Stimulated activated CD4-positive, alpha-beta T cell treated with anti-CD3 and anti-CD28 coated beads, Interleukin-12 subunit alpha, Interleukin-12 subunit beta, amount 100 ng/mL, for 4 hours (primary cell): ENCODE results near the gene SRI.
"Not testable (repeated sequence)": the region's sequence is repeated elsewhere in the genome, so short reads cannot be mapped to it uniquely, and the experiment has no call there.

ENCODE experiments used
- DNase-seq: peaks from one replicate; pipeline ENCODE4 v3.0.0-alpha.2; 2020

SRI gene, protein sequence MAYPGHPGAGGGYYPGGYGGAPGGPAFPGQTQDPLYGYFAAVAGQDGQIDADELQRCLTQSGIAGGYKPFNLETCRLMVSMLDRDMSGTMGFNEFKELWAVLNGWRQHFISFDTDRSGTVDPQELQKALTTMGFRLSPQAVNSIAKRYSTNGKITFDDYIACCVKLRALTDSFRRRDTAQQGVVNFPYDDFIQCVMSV

DNA sequence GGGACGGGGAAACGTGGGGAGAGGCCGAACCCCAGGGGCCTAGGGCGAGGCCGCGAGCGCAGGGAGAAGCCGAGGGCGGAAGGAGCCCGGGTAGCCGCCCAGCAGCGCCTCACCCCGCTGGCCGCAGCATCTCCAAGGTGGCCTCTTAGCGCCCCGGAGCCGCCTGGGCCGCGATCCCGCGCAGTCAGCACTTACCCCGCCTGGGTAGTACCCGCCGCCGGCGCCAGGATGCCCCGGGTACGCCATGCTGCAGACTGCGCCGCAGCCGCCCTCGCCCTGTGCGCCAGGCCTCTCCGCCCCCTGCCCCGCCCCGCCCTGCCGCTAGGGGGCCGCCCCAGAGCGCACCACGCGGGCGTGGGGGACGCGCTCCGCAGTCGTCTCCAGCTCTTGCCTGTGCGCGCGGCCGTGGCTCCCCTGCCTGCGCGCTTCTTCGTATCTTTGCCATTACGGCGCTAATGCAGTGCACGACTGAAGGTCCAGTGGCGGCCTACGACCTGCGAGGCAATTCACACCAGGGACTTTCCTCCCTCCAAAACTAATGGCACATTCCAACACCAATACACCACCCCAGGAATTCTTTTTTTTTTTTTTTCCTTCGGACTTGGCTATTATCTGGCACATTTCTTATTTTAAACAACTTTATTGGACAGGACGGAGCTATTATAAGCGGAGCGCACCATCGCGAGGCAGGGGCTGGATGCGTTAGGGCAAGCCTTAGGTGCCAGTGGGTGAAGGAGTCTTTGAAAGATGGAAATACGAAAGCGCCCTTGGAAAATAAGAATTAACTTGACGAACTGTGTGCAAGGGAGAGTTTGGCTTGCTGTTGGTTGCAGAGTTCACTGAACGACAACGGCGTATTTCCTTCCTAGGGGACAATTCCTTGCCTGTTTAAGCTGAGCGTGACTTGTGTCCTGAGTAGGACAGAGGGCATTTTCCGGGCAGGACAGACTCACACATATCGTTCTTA lies at the start of gene SRI:
SRI (minus strand) TSS at position 258 of the 967 bp plus-strand sequence; CDS start at position 246, 12 bp downstream.
- peak; percentile 90 for DNase-seq

DNA sequence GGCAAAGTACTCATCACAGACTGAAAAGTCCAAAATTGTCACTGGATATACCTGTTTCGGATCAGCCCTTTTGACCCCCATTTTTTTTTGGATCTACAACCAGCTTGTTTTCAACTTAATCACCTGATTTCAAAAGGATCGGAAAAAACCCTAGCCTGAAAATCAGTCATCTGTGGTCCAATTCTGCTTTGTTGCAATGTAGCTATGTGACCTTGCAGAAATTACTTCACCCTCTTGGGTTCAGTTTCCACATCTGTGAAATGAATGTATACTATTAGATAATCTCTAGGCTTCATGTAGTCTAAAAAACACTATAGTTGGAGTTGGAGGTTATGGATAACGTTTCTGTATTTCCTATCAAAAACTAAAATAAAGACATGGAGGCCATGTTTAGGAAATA lies 49.7 kb upstream of the SRI start:
- no peak for DNase-seq

DNA sequence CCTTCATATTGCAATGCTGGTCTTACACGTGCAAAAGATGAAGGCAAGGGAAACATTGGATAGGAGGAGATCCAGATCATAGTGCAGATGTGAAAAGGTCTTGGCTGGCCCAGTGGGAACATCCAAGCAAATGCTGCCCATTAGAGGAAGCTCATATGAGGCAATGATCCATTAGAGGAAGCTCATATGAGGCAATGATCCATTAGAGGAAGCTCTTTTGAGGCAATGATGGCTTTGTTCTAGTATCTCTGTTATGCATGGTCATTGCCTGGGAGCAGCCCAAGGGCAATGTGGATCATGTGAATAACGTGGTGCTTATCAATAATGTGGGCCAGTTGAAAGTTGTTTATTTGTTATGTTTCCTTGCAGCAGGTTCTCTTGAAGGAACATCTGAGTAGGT lies 49.0 kb upstream of the SRI start:
- DNase-seq = no peak

DNA sequence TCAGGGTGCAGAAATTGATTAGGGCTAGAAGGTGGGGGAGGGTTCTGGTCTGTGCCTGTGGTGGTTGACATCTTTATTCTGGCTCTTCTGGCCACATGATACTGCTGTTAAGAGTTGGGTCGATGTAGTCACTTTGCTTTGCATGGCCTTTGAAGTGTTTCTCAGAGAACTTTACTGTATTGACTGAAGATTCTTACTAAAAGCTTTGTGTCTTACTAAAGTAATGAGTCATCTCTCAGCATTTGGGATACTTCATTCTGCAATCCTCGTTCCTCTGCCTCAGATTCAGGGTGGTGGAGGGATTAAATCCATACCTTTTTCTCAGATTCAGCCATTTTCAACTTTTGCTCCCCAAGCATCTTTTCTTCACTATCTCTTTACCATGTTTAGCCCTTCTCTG lies 48.2 kb upstream of the SRI start:
- DNase-seq = no peak

DNA sequence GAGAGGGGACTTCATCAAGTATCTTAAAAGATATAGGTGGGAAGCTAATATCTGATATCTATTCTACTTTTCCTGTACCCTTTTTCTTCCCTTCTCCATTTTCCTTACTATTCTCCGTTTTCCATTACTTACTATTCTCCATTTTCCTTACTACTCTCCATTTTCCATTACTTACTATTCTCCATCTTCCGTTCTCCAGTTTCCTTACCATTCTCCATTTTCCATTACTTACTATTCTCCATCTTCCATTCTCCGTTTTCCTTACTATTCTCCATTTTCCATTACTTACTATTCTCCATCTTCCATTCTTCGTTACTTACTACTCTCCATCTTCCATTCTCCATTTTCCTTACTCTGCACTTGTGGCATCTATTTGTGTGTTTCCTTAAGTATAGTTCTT lies 47.6 kb upstream of the SRI start:
- no peak for DNase-seq

DNA sequence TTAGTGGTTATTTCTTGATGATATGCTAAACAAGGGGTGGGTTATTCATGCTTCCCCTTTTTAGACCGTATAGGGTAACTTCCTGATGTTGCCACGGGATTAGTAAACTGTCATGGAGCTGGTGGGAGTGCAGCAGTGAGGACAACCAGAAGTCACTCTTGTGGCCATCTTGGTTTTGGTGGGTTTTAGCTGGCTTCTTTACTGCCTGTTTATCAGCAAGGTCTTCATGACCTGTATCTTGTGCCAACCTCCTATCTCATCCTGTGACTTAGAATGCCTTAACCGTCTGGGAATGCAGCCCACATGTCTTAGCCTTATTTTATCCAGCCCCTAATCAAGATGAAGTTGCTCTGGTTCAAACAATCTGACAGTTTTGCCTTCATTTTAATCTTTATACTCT lies 45.1 kb upstream of the SRI start:
- not testable (repeated sequence) for DNase-seq

DNA sequence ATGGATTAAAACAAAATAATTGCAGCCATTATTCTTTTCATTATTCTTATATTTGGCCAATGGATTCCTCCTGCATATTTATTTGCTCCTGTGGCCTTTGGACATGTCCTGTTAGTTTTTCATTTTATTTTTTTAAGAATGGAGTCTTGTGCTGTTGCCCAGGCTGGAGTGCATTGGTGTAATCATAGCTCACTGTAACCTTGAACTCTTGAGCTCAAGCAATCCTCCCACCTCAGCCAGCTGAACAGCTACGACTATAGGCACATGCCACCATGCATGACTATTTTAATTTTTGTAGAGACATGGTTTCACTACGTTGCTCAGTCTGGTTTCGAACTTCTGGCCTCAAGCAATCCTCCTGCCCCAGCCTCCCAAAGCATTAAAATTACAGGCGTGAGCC lies 42.7 kb upstream of the SRI start:
- DNase-seq = no peak

DNA sequence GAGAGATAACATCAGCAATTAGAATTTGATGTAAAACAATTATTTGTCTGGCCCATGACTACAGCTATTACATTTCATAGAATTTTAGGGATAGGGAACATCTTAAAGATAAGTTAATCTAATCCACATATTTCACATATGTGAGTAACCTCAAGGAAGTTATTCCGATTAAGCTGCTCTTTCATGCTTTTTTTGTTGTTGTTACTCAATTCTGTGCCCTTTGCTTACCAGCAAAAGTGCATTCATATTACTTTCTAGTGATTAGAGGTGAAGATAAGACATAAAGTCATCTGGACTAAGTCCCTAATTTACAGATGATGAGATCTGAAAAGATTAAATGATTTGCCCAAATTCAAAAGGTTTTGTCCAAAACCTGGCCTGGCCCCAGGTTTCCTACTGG lies 40.9 kb upstream of the SRI start:
- DNase-seq = no peak

DNA sequence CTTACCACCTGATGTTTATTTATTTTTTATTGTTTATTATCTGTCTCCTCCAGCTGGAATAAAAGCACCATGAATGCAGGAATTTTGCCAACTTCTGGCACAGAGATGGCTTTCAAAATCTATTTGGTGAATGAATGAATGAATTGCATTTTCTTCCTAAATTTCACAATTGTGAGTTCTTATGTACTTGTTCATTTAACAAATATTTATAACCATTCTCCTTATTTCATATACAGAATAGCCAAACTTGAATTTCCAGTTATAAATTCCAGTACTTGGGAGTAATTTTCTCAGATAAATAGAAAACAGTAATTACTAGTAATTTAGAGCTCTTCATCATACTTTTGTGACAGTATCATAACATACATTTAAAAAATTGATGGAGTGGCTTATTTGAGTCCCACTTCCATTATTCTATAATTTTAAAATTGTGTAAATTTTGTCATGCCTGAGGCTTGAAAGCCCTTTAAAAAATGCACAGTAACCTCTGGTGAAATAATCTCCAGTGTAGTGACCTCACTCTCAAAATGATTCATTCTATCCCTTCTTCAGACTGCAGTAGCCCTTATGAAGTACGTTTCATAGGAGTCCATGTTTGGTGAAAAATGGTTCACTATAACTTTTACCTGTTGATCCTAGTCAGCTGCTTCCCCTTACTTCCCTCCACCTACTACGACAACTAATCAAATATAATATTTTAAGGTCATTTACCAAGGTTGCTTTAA lies 40.0 kb upstream of the SRI start:
- no peak for DNase-seq

DNA sequence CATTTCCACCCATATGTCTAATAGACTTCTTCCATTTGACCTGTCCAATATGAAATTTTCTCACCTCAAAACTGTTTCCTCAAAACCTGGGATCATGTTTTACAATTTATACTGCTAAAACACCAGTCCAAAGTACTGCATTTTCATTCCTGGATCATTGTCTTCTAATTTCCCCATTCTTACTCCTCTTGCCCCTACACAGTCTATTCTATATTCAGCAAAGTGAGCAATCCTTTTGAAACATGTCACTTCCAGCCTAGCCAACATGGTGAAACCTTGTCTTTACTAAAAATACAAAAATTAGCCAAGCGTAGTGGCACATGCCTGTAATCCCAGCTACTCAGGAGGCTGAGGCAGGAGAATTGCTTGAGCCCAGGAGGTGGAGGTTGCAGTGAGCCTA lies 38.5 kb upstream of the SRI start:
- DNase-seq = not testable (repeated sequence)

DNA sequence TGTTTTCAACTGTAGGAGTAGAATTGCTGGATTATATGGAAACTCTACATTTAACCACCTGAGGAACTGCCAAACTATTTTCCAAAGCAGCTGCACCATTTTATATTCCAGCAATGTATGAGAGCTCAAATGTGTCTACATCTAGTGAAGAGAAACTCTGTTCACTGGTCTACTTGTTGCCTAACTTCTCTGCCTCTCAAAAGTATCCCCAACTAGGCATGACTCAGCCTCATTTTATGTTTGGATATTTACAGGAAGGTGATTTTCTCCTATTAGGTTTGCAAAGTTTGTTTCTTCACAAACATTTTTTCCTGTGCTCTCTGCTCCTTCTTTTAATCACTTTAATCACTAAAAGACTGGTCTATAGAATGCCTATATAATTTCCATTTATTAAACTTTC lies 37.1 kb upstream of the SRI start:
- DNase-seq = no peak

DNA sequence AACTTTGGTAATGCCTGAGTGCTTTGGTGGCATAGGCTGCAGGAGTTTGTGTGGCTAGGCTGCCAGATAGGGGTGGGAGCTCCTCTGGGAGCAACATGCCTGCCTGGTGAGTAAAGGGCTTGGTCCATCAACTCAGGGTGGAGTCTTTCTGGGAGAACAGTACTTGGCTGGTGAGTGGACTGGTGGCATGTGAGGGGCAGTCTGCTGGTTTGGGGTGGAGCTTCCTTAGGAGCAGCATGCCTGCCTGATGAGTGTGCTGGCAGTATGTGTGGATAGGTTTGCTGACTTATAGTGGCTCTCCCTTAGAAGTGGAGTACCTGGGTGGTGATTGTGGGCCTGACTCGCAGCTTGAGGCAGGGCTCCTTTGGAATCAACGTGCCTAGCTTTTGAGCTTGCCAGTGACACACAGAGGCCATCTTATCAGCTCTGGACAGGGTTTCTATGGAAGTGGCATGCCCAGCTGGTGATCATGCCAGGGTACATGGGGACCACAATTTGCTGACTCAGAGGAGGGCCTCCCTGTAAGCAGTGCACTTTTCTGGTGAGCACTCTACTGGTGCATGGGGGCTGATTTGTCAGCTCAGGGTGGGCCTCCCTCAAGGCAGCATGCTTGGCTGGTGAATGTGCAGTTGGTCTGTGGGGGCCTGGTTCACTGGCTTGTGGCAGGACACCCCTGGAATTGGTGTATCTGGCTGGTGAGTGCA lies 35.0 kb upstream of the SRI start:
- no peak for DNase-seq

DNA sequence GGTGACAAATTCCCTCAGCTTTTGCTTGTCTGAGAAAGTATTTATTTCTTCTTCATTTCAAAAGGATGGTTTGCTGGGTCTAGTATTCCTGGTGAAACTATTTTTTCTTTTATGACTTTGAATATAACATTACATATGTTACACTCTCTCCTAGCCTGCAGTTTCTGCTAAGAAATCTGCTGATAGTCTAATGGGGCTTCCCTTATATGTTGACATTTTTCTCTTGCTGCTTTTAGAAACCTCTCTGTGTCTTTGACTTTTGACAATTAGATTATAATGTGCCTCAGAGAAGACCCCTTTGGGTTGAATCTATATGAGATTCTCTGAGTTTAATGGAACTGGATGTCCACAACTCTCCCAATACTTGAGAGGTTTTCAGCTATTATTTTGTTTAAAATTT lies 33.8 kb upstream of the SRI start:
- DNase-seq = no peak

DNA sequence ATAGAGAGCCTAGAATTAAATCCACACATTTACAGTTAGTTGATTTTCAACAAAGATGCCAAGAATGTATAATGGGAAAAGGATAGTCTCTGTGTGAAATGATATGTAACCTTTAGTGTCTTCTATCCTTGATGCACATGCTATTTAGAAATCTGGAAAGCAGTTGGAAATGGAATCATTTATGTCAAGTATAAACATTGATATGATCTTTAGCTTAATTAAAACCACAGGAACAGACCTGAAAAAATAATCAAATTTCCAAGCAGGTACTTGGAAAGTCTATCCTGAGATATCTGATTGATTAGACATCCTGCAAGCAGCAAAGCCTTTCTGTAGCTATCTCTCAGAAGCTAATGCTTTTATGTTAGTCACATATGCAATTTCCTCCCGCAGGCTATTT lies 24.4 kb upstream of the SRI start:
- DNase-seq = no peak

DNA sequence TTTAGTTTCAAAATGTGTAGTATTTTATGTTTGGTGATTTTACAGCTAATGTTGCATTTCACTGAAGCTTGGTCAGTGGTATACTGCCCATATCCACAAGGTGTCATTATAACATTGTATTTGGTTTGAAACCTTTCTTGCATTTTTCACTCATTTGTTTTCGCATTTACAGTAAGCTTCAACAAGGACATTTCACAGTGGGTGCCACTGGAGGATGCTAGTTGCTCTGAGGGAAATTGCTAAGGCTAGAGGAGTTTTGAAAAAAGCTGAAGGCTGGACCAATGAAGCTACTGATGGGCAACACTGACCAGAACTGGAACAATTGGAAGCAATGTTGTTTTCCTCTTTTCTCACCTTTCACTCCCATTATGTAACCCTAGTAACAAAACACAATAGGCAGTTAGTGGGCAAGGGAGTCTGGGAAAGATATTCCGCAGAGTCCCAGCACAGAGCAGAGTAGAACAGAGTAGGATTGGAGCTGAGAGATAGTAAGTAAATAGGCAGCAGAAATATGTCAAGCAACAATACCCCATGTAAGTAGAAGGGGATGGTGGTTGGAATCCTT lies 23.6 kb upstream of the SRI start:
- DNase-seq = no peak

DNA sequence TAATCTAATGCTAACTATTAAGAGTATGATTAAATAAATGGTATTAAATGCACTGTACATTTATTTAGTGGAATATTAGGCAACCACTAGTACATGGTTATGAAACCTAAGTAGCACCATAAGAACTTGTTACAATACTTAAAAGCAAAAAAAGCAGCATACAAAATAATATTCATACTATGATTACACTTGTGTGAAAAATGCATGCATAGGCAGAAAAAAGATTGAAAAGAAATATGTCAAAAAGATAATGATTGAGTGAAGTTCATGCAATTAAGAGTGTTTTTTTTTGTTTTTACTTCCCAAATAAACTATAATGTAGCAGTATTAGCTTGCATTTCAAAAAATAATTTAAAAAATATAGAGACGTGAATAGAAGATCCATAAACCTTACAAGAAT lies 20.0 kb upstream of the SRI start:
- no peak for DNase-seq

DNA sequence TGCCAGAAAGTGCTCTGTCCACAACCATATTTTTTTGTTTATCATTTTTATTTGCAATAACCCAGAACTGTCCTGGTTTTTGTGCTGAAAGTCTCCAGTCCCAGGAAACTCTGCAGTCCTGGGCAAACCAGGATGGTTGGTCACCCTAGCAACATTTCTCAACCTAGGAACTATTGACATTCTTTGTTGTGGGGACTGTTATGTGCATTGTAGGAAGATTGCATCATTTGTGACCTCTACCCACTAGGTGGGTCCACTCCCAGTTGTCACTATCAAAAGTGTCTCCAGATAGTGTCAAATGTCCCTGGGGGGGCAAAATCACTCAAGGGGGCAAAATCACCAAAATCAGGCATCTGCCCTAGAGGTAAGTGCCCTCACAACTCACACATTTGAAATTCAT lies 14.0 kb upstream of the SRI start:
- no peak for DNase-seq

DNA sequence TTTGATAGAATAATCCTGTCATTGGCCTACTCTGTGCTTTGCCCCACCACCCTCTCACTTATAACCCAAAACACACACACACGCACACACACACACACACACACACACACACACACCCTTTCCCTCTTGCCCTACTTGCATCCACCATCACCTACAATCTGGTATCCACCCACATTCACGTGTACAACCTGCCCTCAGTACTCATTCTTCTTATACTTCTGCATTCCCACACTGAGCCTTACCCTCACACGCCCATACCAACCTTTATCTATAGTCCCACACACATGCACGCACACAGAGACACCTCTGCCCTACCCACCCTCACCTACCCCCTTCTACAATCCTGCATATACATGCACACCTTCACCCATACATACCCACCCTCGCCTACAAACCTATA lies 10.8 kb upstream of the SRI start:
- DNase-seq = no peak

DNA sequence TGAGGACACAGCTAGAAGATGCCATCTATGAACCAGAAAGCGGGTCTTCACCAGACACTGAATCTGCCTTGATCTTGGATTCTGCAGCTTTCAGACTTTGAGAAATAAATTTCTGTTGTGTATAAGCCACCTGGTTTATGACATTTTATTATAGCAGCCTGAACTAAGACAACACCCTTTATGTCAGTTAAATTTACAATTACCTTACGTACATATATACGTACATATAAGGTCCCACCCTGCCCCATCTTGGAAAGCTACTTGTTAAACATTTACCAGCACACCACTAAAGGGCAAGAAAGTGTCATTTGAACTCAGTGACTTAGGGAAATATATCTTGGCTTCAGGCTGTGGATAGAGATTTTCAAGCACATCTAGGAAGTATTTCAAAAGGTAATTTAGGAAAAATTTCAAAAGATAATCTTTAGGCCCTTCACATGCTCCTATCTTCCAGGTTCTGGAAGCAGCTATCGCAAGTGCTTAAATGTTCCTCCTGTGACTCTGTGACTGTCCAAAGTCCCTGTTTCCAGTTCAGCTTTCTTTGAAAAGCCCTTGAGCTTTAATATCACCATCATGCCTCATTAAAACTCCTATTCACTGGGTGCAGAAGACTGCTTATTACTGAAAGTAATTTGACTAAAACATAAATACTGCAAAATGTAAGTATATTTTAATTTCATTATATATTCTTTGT lies 9.6 kb upstream of the SRI start:
- no peak for DNase-seq

DNA sequence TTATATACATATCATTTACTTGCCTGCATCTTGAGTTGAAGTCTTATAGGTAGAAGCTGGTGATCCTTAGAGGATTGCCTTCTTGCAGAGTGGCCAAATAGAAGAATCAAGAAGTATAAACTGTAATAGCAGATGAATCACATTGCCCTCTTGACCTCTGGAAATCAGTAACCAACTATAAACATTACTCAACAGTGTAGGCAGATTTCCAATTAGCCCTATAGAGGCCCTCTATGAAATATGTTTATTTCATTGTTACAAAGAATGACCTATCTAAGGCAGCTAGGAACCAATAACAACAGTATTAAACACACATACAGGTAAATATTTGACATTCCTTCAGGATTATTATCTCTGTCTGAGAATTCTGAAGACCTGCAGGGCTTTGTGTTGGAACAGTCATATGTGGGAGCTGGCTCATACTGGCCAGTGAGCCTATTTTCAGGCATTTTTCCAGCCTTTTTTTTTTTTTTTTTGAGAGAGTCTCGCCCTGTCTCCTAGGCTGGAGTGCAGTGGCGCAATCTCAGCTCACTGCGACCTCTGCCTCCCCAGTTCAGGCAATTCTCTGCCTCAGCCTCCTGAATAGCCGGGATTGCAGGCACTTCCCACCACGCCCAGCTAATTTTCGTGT lies 7.2 kb upstream of the SRI start:
- DNase-seq = no peak

DNA sequence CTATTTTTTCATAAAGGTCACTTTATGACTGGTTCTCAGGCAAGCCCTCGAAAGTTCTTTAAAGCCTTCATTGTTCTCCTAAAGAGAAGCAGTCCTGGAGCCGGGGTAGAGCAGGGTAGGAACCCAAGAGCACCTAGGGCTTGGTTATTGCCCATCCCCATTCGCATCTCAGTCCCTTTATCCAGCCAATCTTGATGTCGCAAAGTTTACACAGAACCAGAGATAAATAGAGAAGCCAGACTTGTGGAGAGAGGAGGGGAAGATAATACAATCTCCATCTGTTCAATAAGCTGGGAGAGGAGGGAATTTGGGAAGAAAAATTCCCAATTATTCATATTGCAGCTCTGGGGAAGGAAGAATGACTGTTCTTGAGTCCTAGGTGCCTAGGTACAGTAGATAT lies 6.4 kb upstream of the SRI start:
- no peak for DNase-seq
